ENCODE data around the gene GHR.

The GHR gene

GRCh38 chr5:42740920-42741319 is 317.7 kb downstream of the GHR start:
- DNase-seq (ENCODE audit: low read depth, low spot score): no peak
- Histone ChIP-seq H3K9me3 (ENCODE audit: control insufficient read depth, insufficient read depth, low read length) (no peaks in the 10 kb centered on the region), H3K4me3 (ENCODE audit: low read length) (no peak overlapping the region), H3K27ac (ENCODE audit: low read length) (no peak overlapping the region), H3K27me3 (ENCODE audit: control insufficient read depth, insufficient read depth, low read length) (no peaks in the 10 kb centered on the region), H3K36me3 (ENCODE audit: control insufficient read depth, insufficient read depth, low read length) (no peaks in the 10 kb centered on the region), H3K4me1 (ENCODE audit: control insufficient read depth, insufficient read depth, low read length) (no peaks in the 10 kb centered on the region)
- no CpG with 5 or more reads among the region's 1 CpG for WGBS (ENCODE audit: insufficient coverage, insufficient read length)

GRCh38 chr5:42745426-42745825 is 322.2 kb downstream of the GHR start:
- Histone ChIP-seq H3K27me3 (ENCODE audit: control insufficient read depth, insufficient read depth, low read length) (no peaks in the 10 kb centered on the region), H3K36me3 (ENCODE audit: control insufficient read depth, insufficient read depth, low read length) (no peaks in the 10 kb centered on the region), H3K9me3 (ENCODE audit: control insufficient read depth, insufficient read depth, low read length) (no peaks in the 10 kb centered on the region), H3K4me1 (ENCODE audit: control insufficient read depth, insufficient read depth, low read length) (no peaks in the 10 kb centered on the region), H3K4me3 (ENCODE audit: low read length) (no peak overlapping the region), H3K27ac (ENCODE audit: low read length) (no peak overlapping the region)
- peak; percentile 37 for DNase-seq (ENCODE audit: low read depth, low spot score)
- no CpG with 5 or more reads among the region's 4 CpGs for WGBS (ENCODE audit: insufficient coverage, insufficient read length)

- WGBS (ENCODE audit: insufficient coverage, insufficient read length): no CpG with 5 or more reads among the region's 3 CpGs
- DNase-seq (ENCODE audit: low read depth, low spot score): no peak
Observed at GRCh38 chr5:42745856-42746255, 322.6 kb downstream of the GHR start.

GRCh38 chr5:42749020-42749419 is 325.8 kb downstream of the GHR start:
- no peaks in the 10 kb centered on the region for H3K27me3 ChIP-seq (ENCODE audit: control insufficient read depth, insufficient read depth, low read length)
- no peaks in the 10 kb centered on the region for H3K4me1 ChIP-seq (ENCODE audit: control insufficient read depth, insufficient read depth, low read length)
- no peak for DNase-seq (ENCODE audit: low read depth, low spot score)
- no peaks in the 10 kb centered on the region for H3K9me3 ChIP-seq (ENCODE audit: control insufficient read depth, insufficient read depth, low read length)
- no peaks in the 10 kb centered on the region for H3K36me3 ChIP-seq (ENCODE audit: control insufficient read depth, insufficient read depth, low read length)
- no peak overlapping the region for H3K27ac ChIP-seq (ENCODE audit: low read length)
- no peak overlapping the region for H3K4me3 ChIP-seq (ENCODE audit: low read length)

More at GRCh38 chr5:42745856-42746255, 322.6 kb downstream of the GHR start:
- H3K9me3 ChIP-seq (ENCODE audit: control insufficient read depth, insufficient read depth, low read length): no peaks in the 10 kb centered on the region
- H3K4me1 ChIP-seq (ENCODE audit: control insufficient read depth, insufficient read depth, low read length): no peaks in the 10 kb centered on the region
- H3K36me3 ChIP-seq (ENCODE audit: control insufficient read depth, insufficient read depth, low read length): no peaks in the 10 kb centered on the region
- no peaks in the 10 kb centered on the region for H3K27me3 ChIP-seq (ENCODE audit: control insufficient read depth, insufficient read depth, low read length)
- H3K4me3 ChIP-seq (ENCODE audit: low read length): no peak overlapping the region
- H3K27ac ChIP-seq (ENCODE audit: low read length): no peak overlapping the region

GRCh38 chr5:42750507-42750906 is 327.3 kb downstream of the GHR start:
- Histone ChIP-seq H3K4me3 (ENCODE audit: low read length) (no peak overlapping the region), H3K36me3 (ENCODE audit: control insufficient read depth, insufficient read depth, low read length) (no peaks in the 10 kb centered on the region), H3K4me1 (ENCODE audit: control insufficient read depth, insufficient read depth, low read length) (no peaks in the 10 kb centered on the region), H3K9me3 (ENCODE audit: control insufficient read depth, insufficient read depth, low read length) (no peaks in the 10 kb centered on the region), H3K27me3 (ENCODE audit: control insufficient read depth, insufficient read depth, low read length) (no peaks in the 10 kb centered on the region), H3K27ac (ENCODE audit: low read length) (no peak overlapping the region)
- no CpG with 5 or more reads among the region's 5 CpGs for WGBS (ENCODE audit: insufficient coverage, insufficient read length)
- no peak for DNase-seq (ENCODE audit: low read depth, low spot score)

- Histone ChIP-seq H3K4me3 (ENCODE audit: low read length) (no peak overlapping the region), H3K27ac (ENCODE audit: low read length) (no peak overlapping the region), H3K27me3 (ENCODE audit: control insufficient read depth, insufficient read depth, low read length) (no peaks in the 10 kb centered on the region), H3K9me3 (ENCODE audit: control insufficient read depth, insufficient read depth, low read length) (no peaks in the 10 kb centered on the region), H3K4me1 (ENCODE audit: control insufficient read depth, insufficient read depth, low read length) (no peaks in the 10 kb centered on the region), H3K36me3 (ENCODE audit: control insufficient read depth, insufficient read depth, low read length) (no peaks in the 10 kb centered on the region)
- WGBS (ENCODE audit: insufficient coverage, insufficient read length): no CpG with 5 or more reads among the region's 5 CpGs
- no peak for DNase-seq (ENCODE audit: low read depth, low spot score)
Observed at GRCh38 chr5:42751044-42751443, 327.8 kb downstream of the GHR start.

GRCh38 chr5:42753099-42753498 is 329.9 kb downstream of the GHR start:
- no peaks in the 10 kb centered on the region for H3K36me3 ChIP-seq (ENCODE audit: control insufficient read depth, insufficient read depth, low read length)
- no peaks in the 10 kb centered on the region for H3K27me3 ChIP-seq (ENCODE audit: control insufficient read depth, insufficient read depth, low read length)
- DNase-seq (ENCODE audit: low read depth, low spot score): no peak
- no peak overlapping the region for H3K4me3 ChIP-seq (ENCODE audit: low read length)
- WGBS (ENCODE audit: insufficient coverage, insufficient read length): no CpG with 5 or more reads among the region's 3 CpGs
- no peaks in the 10 kb centered on the region for H3K9me3 ChIP-seq (ENCODE audit: control insufficient read depth, insufficient read depth, low read length)
- no peaks in the 10 kb centered on the region for H3K4me1 ChIP-seq (ENCODE audit: control insufficient read depth, insufficient read depth, low read length)
- no peak overlapping the region for H3K27ac ChIP-seq (ENCODE audit: low read length)

- H3K27me3 ChIP-seq (ENCODE audit: control insufficient read depth, insufficient read depth, low read length): no peaks in the 10 kb centered on the region
- no peak for DNase-seq (ENCODE audit: low read depth, low spot score)
- H3K27ac ChIP-seq (ENCODE audit: low read length): no peak within 1 kb of the TSS
- no peaks in the 10 kb centered on the region for H3K4me1 ChIP-seq (ENCODE audit: control insufficient read depth, insufficient read depth, low read length)
- no peak within 1 kb of the TSS for H3K4me3 ChIP-seq (ENCODE audit: low read length)
- H3K36me3 ChIP-seq (ENCODE audit: control insufficient read depth, insufficient read depth, low read length): no peaks in the 10 kb centered on the region
- WGBS (ENCODE audit: insufficient coverage, insufficient read length): no CpG with 5 or more reads among the region's 35 CpGs
- no peaks in the 10 kb centered on the region for H3K9me3 ChIP-seq (ENCODE audit: control insufficient read depth, insufficient read depth, low read length)
Observed at GRCh38 chr5:42756606-42757601, 333.7 kb downstream of the GHR start, which contains the start of gene CCDC152. Gene CCDC152 (plus strand): TSS chr5:42756818. CDS start chr5:42759122, 2,304 bp downstream.

- Histone ChIP-seq H3K4me3 (ENCODE audit: low read length) (no peak overlapping the region), H3K27ac (ENCODE audit: low read length) (no peak overlapping the region), H3K27me3 (ENCODE audit: control insufficient read depth, insufficient read depth, low read length) (no peaks in the 10 kb centered on the region), H3K9me3 (ENCODE audit: control insufficient read depth, insufficient read depth, low read length) (no peaks in the 10 kb centered on the region), H3K4me1 (ENCODE audit: control insufficient read depth, insufficient read depth, low read length) (no peaks in the 10 kb centered on the region), H3K36me3 (ENCODE audit: control insufficient read depth, insufficient read depth, low read length) (no peaks in the 10 kb centered on the region)
- no peak for DNase-seq (ENCODE audit: low read depth, low spot score)
- no CpG with 5 or more reads among the region's 2 CpGs for whole genome bisulfite sequencing (ENCODE audit: insufficient coverage, insufficient read length)
Observed at GRCh38 chr5:42759456-42759855, 336.2 kb downstream of the GHR start.

GRCh38 chr5:42760426-42760825 is 337.2 kb downstream of the GHR start:
- DNase-seq (ENCODE audit: low read depth, low spot score): no peak
- H3K27me3 ChIP-seq (ENCODE audit: control insufficient read depth, insufficient read depth, low read length): no peaks in the 10 kb centered on the region
- H3K9me3 ChIP-seq (ENCODE audit: control insufficient read depth, insufficient read depth, low read length): no peaks in the 10 kb centered on the region
- no peak overlapping the region for H3K4me3 ChIP-seq (ENCODE audit: low read length)
- H3K27ac ChIP-seq (ENCODE audit: low read length): no peak overlapping the region
- H3K36me3 ChIP-seq (ENCODE audit: control insufficient read depth, insufficient read depth, low read length): no peaks in the 10 kb centered on the region
- WGBS (ENCODE audit: insufficient coverage, insufficient read length): no CpG with 5 or more reads among the region's 4 CpGs
- no peaks in the 10 kb centered on the region for H3K4me1 ChIP-seq (ENCODE audit: control insufficient read depth, insufficient read depth, low read length)

- WGBS (ENCODE audit: insufficient coverage, insufficient read length): no CpG with 5 or more reads among the region's 1 CpG
- Histone ChIP-seq H3K27ac (ENCODE audit: low read length) (no peak overlapping the region), H3K9me3 (ENCODE audit: control insufficient read depth, insufficient read depth, low read length) (no peaks in the 10 kb centered on the region), H3K27me3 (ENCODE audit: control insufficient read depth, insufficient read depth, low read length) (no peaks in the 10 kb centered on the region), H3K4me1 (ENCODE audit: control insufficient read depth, insufficient read depth, low read length) (no peaks in the 10 kb centered on the region), H3K36me3 (ENCODE audit: control insufficient read depth, insufficient read depth, low read length) (no peaks in the 10 kb centered on the region), H3K4me3 (ENCODE audit: low read length) (no peak overlapping the region)
- DNase-seq (ENCODE audit: low read depth, low spot score): no peak
Observed at GRCh38 chr5:42761791-42762190, 338.6 kb downstream of the GHR start.
